GM12873 (cell line): ENCODE measurements around the gene PAX5.

Source experiments
- CTCF ChIP-seq: IDR thresholded peaks from 2 replicates; pipeline ENCODE4 v1.5.1; 2012; ENCODE audit warnings: low read depth, mild to moderate bottlenecking, moderate library complexity, low read length, control low read depth; ENCODE audit not compliant: insufficient read depth; ENCODE audit errors: missing control alignments

Gene PAX5

GRCh38 chr9:37025071-37025822 is 8.8 kb downstream of the PAX5 start:
- TF ChIP-seq CTCF: no peak

- TF ChIP-seq CTCF: no peak
Observed at GRCh38 chr9:37017546-37017945, 16.5 kb downstream of the PAX5 start.

- no peak for TF ChIP-seq CTCF
Observed at GRCh38 chr9:37011530-37011929, 22.5 kb downstream of the PAX5 start.

GRCh38 chr9:37010976-37011375 is 23.1 kb downstream of the PAX5 start:
- no peak for TF ChIP-seq CTCF

- no peak for TF ChIP-seq CTCF
Observed at GRCh38 chr9:37010180-37010579, 23.9 kb downstream of the PAX5 start.

GRCh38 chr9:37007295-37007694 is 26.8 kb downstream of the PAX5 start:
- TF ChIP-seq CTCF: no peak

GRCh38 chr9:37005517-37006140 is 28.4 kb downstream of the PAX5 start:
- TF ChIP-seq CTCF: no peak
